Sigmoid colon (tissue), 4 donors: ENCODE measurements around the gene PTBP3.

Experiments used
- CTCF ChIP-seq, 4 experiments: fragments of 450-650 bp in 3 of 4; fragments of 200-600 bp in 1 of 4; IDR thresholded peaks; one replicate each; pipeline ENCODE4 v1.5.1; 2016 to 2019; ENCODE audit warnings: antibody characterized with exemption in 4 of 4, mild to moderate bottlenecking in 3 of 4, moderate library complexity in 2 of 4
- EP300 ChIP-seq, 4 donors: sonication (generic); formaldehyde crosslinking; IDR thresholded peaks; one replicate each; pipeline ENCODE4 v1.6.1; 2017; ENCODE audit warnings: antibody characterized with exemption in 4 of 4
- POLR2A ChIP-seq, 2 donors: fragments of 450-650 bp; IDR thresholded peaks; one replicate each; pipeline ENCODE4 v1.6.1; 2016; ENCODE audit warnings: antibody characterized with exemption in 2 of 2, mild to moderate bottlenecking in 2 of 2, moderate library complexity in 2 of 2
- POLR2AphosphoS5 ChIP-seq, 4 donors: sonication (generic); formaldehyde crosslinking; IDR thresholded peaks; one replicate each; pipeline ENCODE4 v1.6.1; 2017; ENCODE audit warnings: antibody characterized with exemption in 4 of 4

- TF ChIP-seq CTCF (IDR thresholded peaks at IDR 0.05), result no peak
- TF ChIP-seq POLR2AphosphoS5 (IDR thresholded peaks at IDR 0.05), result no peak
- no peak for TF ChIP-seq POLR2A (IDR thresholded peaks at IDR 0.05)
- no peak for TF ChIP-seq EP300 (IDR thresholded peaks at IDR 0.05)
These were observed 38.2 kb downstream of the PTBP3 start for GRCh38 chr9:112295174-112295573.
